Hematopoietic multipotent progenitor cell treated with erythropoietin and hydrocortisone succinate and interleukin-3 and kit ligand, for 6 days (in vitro differentiated cells): ENCODE data around the gene CGNL1.

ENCODE experiments used
- DNase-seq: peaks from one replicate; pipeline ENCODE4 v3.0.0-alpha.2; 2015

CGNL1 gene

GRCh38 chr15:57580866-57581265, 204.6 kb downstream of the CGNL1 start:
- DNase-seq = no peak

- no peak for DNase-seq
Observed at GRCh38 chr15:57582090-57582489, 205.8 kb downstream of the CGNL1 start.

GRCh38 chr15:57583282-57583681, 207.0 kb downstream of the CGNL1 start:
- no peak for DNase-seq

- no peak for DNase-seq
Observed at GRCh38 chr15:57583720-57584119, 207.4 kb downstream of the CGNL1 start.

- DNase-seq = no peak
Observed at GRCh38 chr15:57586661-57587424, 210.5 kb downstream of the CGNL1 start.

GRCh38 chr15:57589281-57589680, 213.0 kb downstream of the CGNL1 start:
- DNase-seq = no peak

GRCh38 chr15:57589754-57590153, 213.4 kb downstream of the CGNL1 start:
- DNase-seq = no peak

- DNase-seq = no peak
Observed at GRCh38 chr15:57591237-57591821, 215.0 kb downstream of the CGNL1 start.

- DNase-seq = peak; percentile 29
Observed at GRCh38 chr15:57591822-57592367, 215.6 kb downstream of the CGNL1 start, which contains the start of gene MYZAP. Gene MYZAP (plus strand): TSS chr15:57591904. CDS start chr15:57592035, 131 bp downstream.

GRCh38 chr15:57592426-57592825, 216.1 kb downstream of the CGNL1 start:
- no peak for DNase-seq

- no peak for DNase-seq
Observed at GRCh38 chr15:57592836-57593420, 216.6 kb downstream of the CGNL1 start.

- DNase-seq = no peak
Observed at GRCh38 chr15:57594479-57594878, 218.2 kb downstream of the CGNL1 start.

GRCh38 chr15:57595011-57595866, 218.9 kb downstream of the CGNL1 start:
- peak; percentile 17 for DNase-seq

- no peak for DNase-seq
Observed at GRCh38 chr15:57596301-57596855, 220.1 kb downstream of the CGNL1 start.

- DNase-seq = no peak
Observed at GRCh38 chr15:57596978-57597377, 220.7 kb downstream of the CGNL1 start.

GRCh38 chr15:57597431-57597830, 221.1 kb downstream of the CGNL1 start:
- DNase-seq = no peak

GRCh38 chr15:57598346-57598745, 222.0 kb downstream of the CGNL1 start:
- no peak for DNase-seq

GRCh38 chr15:57599296-57599810, 223.0 kb downstream of the CGNL1 start:
- DNase-seq = no peak

GRCh38 chr15:57600197-57600596, 223.9 kb downstream of the CGNL1 start:
- DNase-seq = no peak
